IPS DF 4.7 (cell line): ENCODE measurements around the gene ENTREP1.
A peak's percentile ranks its signal among the peaks of the same experiment; 100 is the strongest.
"Not testable (repeated sequence)": the region's sequence is repeated elsewhere in the genome, so short reads cannot be mapped to it uniquely, and the experiment has no call there.

Experiments
- DNase-seq: peaks from one replicate; pipeline ENCODE4 v3.0.0-alpha.2; 2013; ENCODE audit warnings: low spot score; ENCODE audit errors: extremely low read depth

The ENTREP1 gene

GRCh38 chr9:69409936-69410335 lies 84.9 kb downstream of the ENTREP1 start:
- DNase-seq: not testable (repeated sequence)

GRCh38 chr9:69411246-69411645 lies 86.2 kb downstream of the ENTREP1 start:
- DNase-seq: no peak

GRCh38 chr9:69411931-69412740 lies 87.1 kb downstream of the ENTREP1 start:
- no peak for DNase-seq

GRCh38 chr9:69412741-69413150 lies 87.7 kb downstream of the ENTREP1 start:
- DNase-seq: peak; percentile 58

- no peak for DNase-seq
These were observed 95.7 kb downstream of the ENTREP1 start for GRCh38 chr9:69420611-69421270.

GRCh38 chr9:69421908-69422801 lies 97.1 kb downstream of the ENTREP1 start:
- peak; percentile 71 for DNase-seq

- no peak for DNase-seq
These were observed 100.3 kb downstream of the ENTREP1 start for GRCh38 chr9:69425136-69425801.

- DNase-seq: no peak
These were observed 102.3 kb downstream of the ENTREP1 start for GRCh38 chr9:69427286-69427685.

- no peak for DNase-seq
These were observed 103.2 kb downstream of the ENTREP1 start for GRCh38 chr9:69428017-69428785.

- no peak for DNase-seq
These were observed 104.3 kb downstream of the ENTREP1 start for GRCh38 chr9:69429281-69429680.

GRCh38 chr9:69430206-69430605 lies 105.2 kb downstream of the ENTREP1 start:
- no peak for DNase-seq

GRCh38 chr9:69431203-69431602 lies 106.2 kb downstream of the ENTREP1 start:
- no peak for DNase-seq

- no peak for DNase-seq
These were observed 106.8 kb downstream of the ENTREP1 start for GRCh38 chr9:69431777-69432176.

GRCh38 chr9:69432623-69433022 lies 107.6 kb downstream of the ENTREP1 start:
- DNase-seq: no peak

GRCh38 chr9:69433392-69433791 lies 108.4 kb downstream of the ENTREP1 start:
- DNase-seq: no peak

GRCh38 chr9:69433968-69434367 lies 109.0 kb downstream of the ENTREP1 start:
- no peak for DNase-seq

GRCh38 chr9:69439654-69440053 lies 114.6 kb downstream of the ENTREP1 start:
- DNase-seq: not testable (repeated sequence)

- DNase-seq: not testable (repeated sequence)
These were observed 115.4 kb downstream of the ENTREP1 start for GRCh38 chr9:69440254-69440955.
